ENCODE measurements around the gene DAAM2.

DAAM2 gene

GRCh38 chr6:39791850-39792539, at the start of gene DAAM2:
Gene DAAM2 (plus strand): TSS chr6:39792376. CDS start chr6:39856303, 63,927 bp downstream.
- Histone ChIP-seq H3K4me3 (no peak within 1 kb of the TSS), H3K36me3 (replicated peaks) (no peaks in the 10 kb centered on the region), H3K9me3 (no peaks in the 10 kb centered on the region), H3K4me1 (no peaks in the 10 kb centered on the region), H3K27me3 (ENCODE audit: low read depth) (no peaks in the 10 kb centered on the region)
- in situ Hi-C loops (cut with MboI; ENCODE audit: low sequenced_read_pairs) = no loop called here
- DNase-seq (ENCODE audit: low spot score in 2 of 2) = no peak

GRCh38 chr6:39746795-39747194, 45.4 kb upstream of the DAAM2 start:
- Histone ChIP-seq H3K4me3 (no peak overlapping the region), H3K9me3 (no peaks in the 10 kb centered on the region), H3K27me3 (ENCODE audit: low read depth) (no peaks in the 10 kb centered on the region), H3K36me3 (replicated peaks) (no peaks in the 10 kb centered on the region), H3K4me1 (no peaks in the 10 kb centered on the region)
- DNase-seq (ENCODE audit: low spot score in 2 of 2) = no peak
- in situ Hi-C loops (cut with MboI; ENCODE audit: low sequenced_read_pairs) = no loop called here

GRCh38 chr6:39752835-39753724, 39.1 kb upstream of the DAAM2 start:
- in situ Hi-C loops (cut with MboI; ENCODE audit: low sequenced_read_pairs) = no loop called here
- DNase-seq (ENCODE audit: low spot score in 2 of 2) = no peak
- H3K9me3 ChIP-seq = no peaks in the 10 kb centered on the region
- no peak overlapping the region for H3K4me3 ChIP-seq
- H3K36me3 ChIP-seq (replicated peaks) = no peaks in the 10 kb centered on the region
- H3K27me3 ChIP-seq (ENCODE audit: low read depth) = 0 out of 2 replicates have a peak, but pooled peaks cover 2% of the 10 kb centered on the region
- H3K4me1 ChIP-seq = no peaks in the 10 kb centered on the region

GRCh38 chr6:39753725-39754045, 38.5 kb upstream of the DAAM2 start:
- Histone ChIP-seq H3K27me3 (ENCODE audit: low read depth) (0 out of 2 replicates have a peak, but pooled peaks cover 2% of the 10 kb centered on the region), H3K9me3 (no peaks in the 10 kb centered on the region), H3K36me3 (replicated peaks) (no peaks in the 10 kb centered on the region), H3K4me3 (no peak overlapping the region), H3K4me1 (no peaks in the 10 kb centered on the region)
- no peak for DNase-seq (ENCODE audit: low spot score in 2 of 2)
- in situ Hi-C loops (cut with MboI; ENCODE audit: low sequenced_read_pairs) = no loop called here

GRCh38 chr6:39754514-39755115, 37.6 kb upstream of the DAAM2 start:
- no peaks in the 10 kb centered on the region for H3K9me3 ChIP-seq
- 0 out of 2 replicates have a peak, but pooled peaks cover 2% of the 10 kb centered on the region for H3K27me3 ChIP-seq (ENCODE audit: low read depth)
- in situ Hi-C loops (cut with MboI; ENCODE audit: low sequenced_read_pairs) = no loop called here
- DNase-seq (ENCODE audit: low spot score in 2 of 2) = no peak
- H3K4me3 ChIP-seq = no peak overlapping the region
- H3K4me1 ChIP-seq = no peaks in the 10 kb centered on the region
- H3K36me3 ChIP-seq (replicated peaks) = no peaks in the 10 kb centered on the region

GRCh38 chr6:39755231-39755630, 36.9 kb upstream of the DAAM2 start:
- in situ Hi-C loops (cut with MboI; ENCODE audit: low sequenced_read_pairs) = no loop called here
- Histone ChIP-seq H3K4me3 (no peak overlapping the region), H3K9me3 (no peaks in the 10 kb centered on the region), H3K36me3 (replicated peaks) (no peaks in the 10 kb centered on the region), H3K27me3 (ENCODE audit: low read depth) (0 out of 2 replicates have a peak, but pooled peaks cover 2% of the 10 kb centered on the region), H3K4me1 (no peaks in the 10 kb centered on the region)
- no peak for DNase-seq (ENCODE audit: low spot score in 2 of 2)

GRCh38 chr6:39756582-39756981, 35.6 kb upstream of the DAAM2 start:
- Histone ChIP-seq H3K4me3 (no peak overlapping the region), H3K36me3 (replicated peaks) (no peaks in the 10 kb centered on the region), H3K4me1 (no peaks in the 10 kb centered on the region), H3K9me3 (no peaks in the 10 kb centered on the region), H3K27me3 (ENCODE audit: low read depth) (0 out of 2 replicates have a peak, but pooled peaks cover 2% of the 10 kb centered on the region)
- in situ Hi-C loops (cut with MboI; ENCODE audit: low sequenced_read_pairs) = no loop called here
- no peak for DNase-seq (ENCODE audit: low spot score in 2 of 2)

- H3K4me1 ChIP-seq = no peaks in the 10 kb centered on the region
- no peaks in the 10 kb centered on the region for H3K36me3 ChIP-seq (replicated peaks)
- no peaks in the 10 kb centered on the region for H3K9me3 ChIP-seq
- 0 out of 2 replicates have a peak, but pooled peaks cover 2% of the 10 kb centered on the region for H3K27me3 ChIP-seq (ENCODE audit: low read depth)
- in situ Hi-C loops (cut with MboI; ENCODE audit: low sequenced_read_pairs) = no loop called here
- DNase-seq (ENCODE audit: low spot score in 2 of 2) = no peak
- H3K4me3 ChIP-seq = no peak overlapping the region
Observed at GRCh38 chr6:39758905-39759605, 33.1 kb upstream of the DAAM2 start.

- H3K27me3 ChIP-seq (ENCODE audit: low read depth) = no peaks in the 10 kb centered on the region
- no peak for DNase-seq (ENCODE audit: low spot score in 2 of 2)
- no peaks in the 10 kb centered on the region for H3K4me1 ChIP-seq
- H3K4me3 ChIP-seq = no peak overlapping the region
- in situ Hi-C loops (cut with MboI; ENCODE audit: low sequenced_read_pairs) = no loop called here
- no peaks in the 10 kb centered on the region for H3K36me3 ChIP-seq (replicated peaks)
- H3K9me3 ChIP-seq = no peaks in the 10 kb centered on the region
Observed at GRCh38 chr6:39760226-39760952, 31.8 kb upstream of the DAAM2 start.

- in situ Hi-C loops (cut with MboI; ENCODE audit: low sequenced_read_pairs) = no loop called here
- Histone ChIP-seq H3K4me1 (no peaks in the 10 kb centered on the region), H3K27me3 (ENCODE audit: low read depth) (no peaks in the 10 kb centered on the region), H3K36me3 (replicated peaks) (no peaks in the 10 kb centered on the region), H3K9me3 (no peaks in the 10 kb centered on the region), H3K4me3 (no peak overlapping the region)
- DNase-seq (ENCODE audit: low spot score in 2 of 2) = no peak
Observed at GRCh38 chr6:39765508-39766065, 26.6 kb upstream of the DAAM2 start.

- Histone ChIP-seq H3K4me1 (no peaks in the 10 kb centered on the region), H3K27me3 (ENCODE audit: low read depth) (no peaks in the 10 kb centered on the region), H3K36me3 (replicated peaks) (no peaks in the 10 kb centered on the region), H3K4me3 (no peak overlapping the region), H3K9me3 (no peaks in the 10 kb centered on the region)
- DNase-seq (ENCODE audit: low spot score in 2 of 2) = no peak
- in situ Hi-C loops (cut with MboI; ENCODE audit: low sequenced_read_pairs) = no loop called here
Observed at GRCh38 chr6:39769012-39769411, 23.2 kb upstream of the DAAM2 start.

GRCh38 chr6:39770446-39770845, 21.7 kb upstream of the DAAM2 start:
- H3K4me3 ChIP-seq = no peak overlapping the region
- H3K27me3 ChIP-seq (ENCODE audit: low read depth) = no peaks in the 10 kb centered on the region
- in situ Hi-C loops (cut with MboI; ENCODE audit: low sequenced_read_pairs) = no loop called here
- no peaks in the 10 kb centered on the region for H3K9me3 ChIP-seq
- no peak for DNase-seq (ENCODE audit: low spot score in 2 of 2)
- H3K4me1 ChIP-seq = no peaks in the 10 kb centered on the region
- no peaks in the 10 kb centered on the region for H3K36me3 ChIP-seq (replicated peaks)
